Measurements from ENCODE around the gene TTLL9. TPM values are rescaled to one million over a fixed set of nuclear protein-coding genes. Genes with fewer than 3 reads are reported as not detected.

TTLL9 gene
- total RNA-seq, 1 donor from 2014 or later = 0.60 TPM

GRCh38 chr20:31951530-31952453 is 81.4 kb downstream of the TTLL9 start, which contains the start of gene PDRG1:
Gene PDRG1, minus strand, starts transcription at chr20:31952046. Its CDS starts 85 bp downstream, at chr20:31951961.
- intact Hi-C loops (cut with micrococcal nuclease) = loop anchor here (1.0 to 10.0 kb wide), 10 partner anchors 17 to 253 kb away; partner anchors contain the start of genes PLAGL2, POFUT1, TM9SF4 and XKR7
- H3K4me1 Mint-ChIP-seq = peaks cover 30% of the 10 kb centered on the region
- peak within 1 kb of the TSS; percentile 99 for H3K4me3 Mint-ChIP-seq
- ATAC-seq (ENCODE audit: low read depth) (peak; percentile 99), DNase-seq (peak; percentile 99)
- peaks cover 35% of the 10 kb centered on the region for H3K36me3 Mint-ChIP-seq (ENCODE audit: low read depth)
- no peaks in the 10 kb centered on the region for H3K9me3 Mint-ChIP-seq
- peak within 1 kb of the TSS; percentile 95 for H3K27ac Mint-ChIP-seq
- POLR2A ChIA-PET = interaction anchor here (0.6 to 2.7 kb wide), 10 partner anchors 10 to 99 kb away, joined by 3 to 22 read pairs (median 4); no protein-coding TSS in a partner anchor
- peaks cover 11% of the 10 kb centered on the region for H3K27me3 Mint-ChIP-seq
- TF ChIP-seq CTCF (IDR thresholded peaks at IDR 0.05) = peak; percentile 51
- CTCF ChIA-PET = interaction anchor here (0.8 to 6.6 kb wide), 22 partner anchors 9 to 228 kb away, joined by 3 to 126 read pairs (median 5); no protein-coding TSS in a partner anchor

DNA sequence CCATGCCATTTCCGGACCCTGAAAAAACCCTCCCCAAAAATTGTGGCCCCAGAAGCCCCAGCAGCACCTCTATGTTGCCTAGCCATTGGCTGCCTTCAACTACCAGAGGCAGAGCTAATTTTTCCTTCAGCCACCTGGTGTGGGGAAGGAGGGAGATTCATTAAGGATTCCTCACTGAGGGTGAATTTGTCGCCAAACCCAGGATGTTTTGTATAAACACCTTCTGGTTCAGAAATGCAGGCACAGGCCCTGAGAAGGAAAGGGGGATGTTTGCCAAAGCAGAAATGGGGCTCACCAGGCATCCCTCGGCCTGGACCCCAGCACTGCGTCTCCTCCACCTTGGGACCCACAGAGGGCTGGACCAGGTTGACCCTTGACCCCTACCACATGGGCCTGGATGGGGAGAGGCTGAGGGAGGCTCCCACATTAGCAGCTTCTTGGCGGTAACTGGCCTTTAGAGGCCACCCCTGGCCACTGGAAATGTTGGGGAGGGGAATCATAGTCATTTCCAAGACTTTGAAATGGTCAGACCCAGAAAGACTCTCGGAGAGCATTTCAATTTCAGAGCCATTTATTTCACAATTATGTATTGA is 83.2 kb downstream of the TTLL9 start:
- Mint-ChIP-seq H3K27ac (no peak overlapping the region), H3K4me1 (peaks cover 30% of the 10 kb centered on the region), H3K4me3 (no peak overlapping the region), H3K27me3 (peaks cover 11% of the 10 kb centered on the region), H3K36me3 (ENCODE audit: low read depth) (peaks cover 19% of the 10 kb centered on the region), H3K9me3 (no peaks in the 10 kb centered on the region)
- CTCF ChIA-PET = interaction anchor here (1.0 to 6.6 kb wide), 6 partner anchors 10 to 137 kb away, joined by 3 to 126 read pairs (median 12); no protein-coding TSS in a partner anchor
- no peak for DNase-seq
- TF ChIP-seq CTCF (IDR thresholded peaks at IDR 0.05) = no peak
- ATAC-seq (ENCODE audit: low read depth) = no peak
- intact Hi-C loops (cut with micrococcal nuclease) = loop anchor here (2.0 to 10.0 kb wide), 3 partner anchors 93 to 251 kb away; partner anchors contain the start of genes PLAGL2, POFUT1 and TM9SF4
- POLR2A ChIA-PET = no interaction called here

DNA sequence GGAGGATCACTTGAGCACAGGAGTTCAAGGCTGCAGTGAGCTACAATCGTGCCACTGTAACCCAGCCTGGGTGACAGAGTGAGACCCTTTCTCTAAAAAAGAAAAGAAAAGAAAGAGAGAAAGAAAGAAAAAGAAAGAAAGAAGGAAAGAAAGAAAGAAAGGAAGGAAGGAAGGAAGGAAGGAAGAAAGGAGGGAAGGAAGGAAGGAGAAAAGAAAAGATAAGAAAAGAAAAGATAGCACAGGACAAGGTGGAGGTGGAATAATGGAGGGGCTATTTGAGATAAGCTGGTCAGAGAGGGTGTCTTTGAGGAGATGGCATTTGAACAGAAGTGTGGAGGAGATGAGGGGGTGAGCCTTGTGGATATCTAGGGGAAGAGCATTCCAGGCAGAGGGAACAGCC is 84.1 kb downstream of the TTLL9 start:
- ChIA-PET CTCF (interaction anchor here (1.0 to 6.6 kb wide), 3 partner anchors 9 to 108 kb away, joined by 3 to 126 read pairs (median 14); no protein-coding TSS in a partner anchor), POLR2A (no interaction called here)
- ATAC-seq (ENCODE audit: low read depth) = no peak
- no peak for TF ChIP-seq CTCF (IDR thresholded peaks at IDR 0.05)
- H3K4me1 Mint-ChIP-seq = peaks cover 25% of the 10 kb centered on the region
- H3K27ac Mint-ChIP-seq = no peak overlapping the region
- H3K9me3 Mint-ChIP-seq = no peaks in the 10 kb centered on the region
- no peak for DNase-seq
- intact Hi-C loops (cut with micrococcal nuclease) = loop anchor here (5.0 to 10.0 kb wide), 2 partner anchors 153 to 250 kb away; partner anchors contain the start of genes PLAGL2, POFUT1 and TM9SF4
- H3K4me3 Mint-ChIP-seq = no peak overlapping the region
- H3K27me3 Mint-ChIP-seq = peaks cover 14% of the 10 kb centered on the region
- H3K36me3 Mint-ChIP-seq (ENCODE audit: low read depth) = peaks cover 13% of the 10 kb centered on the region

GRCh38 chr20:31956556-31957526 is 86.4 kb downstream of the TTLL9 start:
- POLR2A ChIA-PET = interaction anchor here (0.6 to 0.7 kb wide), 2 partner anchors 9 to 14 kb away, joined by 3 read pairs; no protein-coding TSS in a partner anchor
- peaks cover under 1% of the 10 kb centered on the region for H3K36me3 Mint-ChIP-seq (ENCODE audit: low read depth)
- no peaks in the 10 kb centered on the region for H3K9me3 Mint-ChIP-seq
- intact Hi-C loops (cut with micrococcal nuclease) = loop anchor here (10.0 kb wide), 1 partner anchor 248 kb away; the partner anchor contains the start of genes PLAGL2 and POFUT1
- H3K27me3 Mint-ChIP-seq = peaks cover 20% of the 10 kb centered on the region
- peaks cover 5% of the 10 kb centered on the region for H3K4me1 Mint-ChIP-seq
- CTCF ChIA-PET = interaction anchor here (1.0 kb wide), 1 partner anchor 104 kb away, joined by 4 read pairs; no protein-coding TSS in a partner anchor
- TF ChIP-seq CTCF (IDR thresholded peaks at IDR 0.05) = no peak
- H3K4me3 Mint-ChIP-seq = no peak overlapping the region
- DNase-seq = no peak
- H3K27ac Mint-ChIP-seq = no peak overlapping the region
- ATAC-seq (ENCODE audit: low read depth) = no peak
